Measurements from ENCODE around the gene RBM26. TPM values are rescaled to one million over a fixed set of nuclear protein-coding genes. Genes with fewer than 3 reads are reported as not detected.

Gene RBM26
- total RNA-seq, 1 experiment from 2014 or later = 60.4 TPM

DNA sequence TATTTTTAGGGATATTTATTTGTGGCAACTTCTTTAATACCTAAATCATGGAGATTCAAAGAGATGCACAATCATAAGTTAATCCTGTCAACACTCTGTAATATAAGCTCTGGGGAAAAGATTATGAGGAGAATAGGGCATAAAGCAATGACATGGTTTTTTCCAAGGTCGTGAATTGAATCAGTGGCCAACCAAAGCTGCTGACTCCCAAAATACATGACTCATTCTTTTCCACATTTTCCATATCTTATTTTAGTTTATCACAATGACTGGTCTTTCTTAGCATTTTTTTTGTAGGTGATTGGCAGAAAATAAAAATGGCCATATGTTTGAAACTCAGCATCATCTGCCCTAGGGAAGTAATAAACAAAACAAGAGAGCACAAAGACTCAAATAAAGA is 28.5 kb upstream of the RBM26 start:
- TF ChIP-seq, protein P1, sequence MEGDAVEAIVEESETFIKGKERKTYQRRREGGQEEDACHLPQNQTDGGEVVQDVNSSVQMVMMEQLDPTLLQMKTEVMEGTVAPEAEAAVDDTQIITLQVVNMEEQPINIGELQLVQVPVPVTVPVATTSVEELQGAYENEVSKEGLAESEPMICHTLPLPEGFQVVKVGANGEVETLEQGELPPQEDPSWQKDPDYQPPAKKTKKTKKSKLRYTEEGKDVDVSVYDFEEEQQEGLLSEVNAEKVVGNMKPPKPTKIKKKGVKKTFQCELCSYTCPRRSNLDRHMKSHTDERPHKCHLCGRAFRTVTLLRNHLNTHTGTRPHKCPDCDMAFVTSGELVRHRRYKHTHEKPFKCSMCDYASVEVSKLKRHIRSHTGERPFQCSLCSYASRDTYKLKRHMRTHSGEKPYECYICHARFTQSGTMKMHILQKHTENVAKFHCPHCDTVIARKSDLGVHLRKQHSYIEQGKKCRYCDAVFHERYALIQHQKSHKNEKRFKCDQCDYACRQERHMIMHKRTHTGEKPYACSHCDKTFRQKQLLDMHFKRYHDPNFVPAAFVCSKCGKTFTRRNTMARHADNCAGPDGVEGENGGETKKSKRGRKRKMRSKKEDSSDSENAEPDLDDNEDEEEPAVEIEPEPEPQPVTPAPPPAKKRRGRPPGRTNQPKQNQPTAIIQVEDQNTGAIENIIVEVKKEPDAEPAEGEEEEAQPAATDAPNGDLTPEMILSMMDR (IDR thresholded peaks at IDR 0.05; ENCODE audit: insufficient read depth in 1 of 2, low read depth in 1 of 2, low read length in 1 of 2, severe bottlenecking in 1 of 2, unreplicated experiment in 1 of 2) = no peak
- Histone ChIP-seq H3K9me3 (peaks cover 7% of the 10 kb centered on the region; the same call in 1 of the 2 replicates), H3K4me1 (peaks cover 17% of the 10 kb centered on the region), H3K27me3 (replicated peaks; ENCODE audit: control insufficient read depth, insufficient read depth, low read length) (no peaks in the 10 kb centered on the region), H3K36me3 (ENCODE audit: control insufficient read depth, insufficient read depth, low read length) (no peaks in the 10 kb centered on the region), H3K4me3 (ENCODE audit: low read depth, low read length) (no peak overlapping the region)
- ChIA-PET CTCF (interaction anchor here (1.4 kb wide), 1 partner anchor 10 kb away, joined by 4 read pairs; no protein-coding TSS in a partner anchor), POLR2A (no interaction called here)
- no peak for DNase-seq
- Mint-ChIP-seq H3K9me3 (ENCODE audit: unreplicated experiment) (no peaks in the 10 kb centered on the region), H3K27ac (ENCODE audit: unreplicated experiment) (no peak overlapping the region), H3K36me3 (ENCODE audit: insufficient read depth, unreplicated experiment) (no peaks in the 10 kb centered on the region), H3K4me1 (ENCODE audit: low read depth, unreplicated experiment) (peaks cover 14% of the 10 kb centered on the region), H3K27me3 (ENCODE audit: insufficient read depth, unreplicated experiment) (no peaks in the 10 kb centered on the region), H3K4me3 (ENCODE audit: unreplicated experiment) (no peak overlapping the region)
- BruUV-seq (replicated peaks) = no TSS peak
- intact Hi-C loops (cut with micrococcal nuclease; ENCODE audit: unreplicated experiment) = no loop called here

DNA sequence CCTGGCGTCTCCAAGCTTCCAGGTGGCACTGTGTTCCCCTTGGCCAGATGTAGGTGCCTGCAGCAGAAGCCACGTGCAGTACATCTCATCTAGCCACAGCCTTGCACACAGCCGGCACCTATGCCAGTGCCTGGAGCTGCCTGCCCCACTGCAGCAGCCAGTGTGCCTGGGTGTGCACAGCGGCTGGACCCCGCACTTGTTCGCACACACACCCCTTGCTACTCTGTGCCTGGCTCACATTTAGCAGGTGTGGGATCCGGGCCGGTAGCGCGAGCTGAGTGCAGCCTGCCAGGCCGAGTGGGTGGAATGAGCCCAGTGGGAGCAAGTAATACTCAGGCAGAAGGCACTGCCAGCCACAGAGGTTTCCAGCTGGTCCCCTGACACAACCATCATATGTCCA is 26.9 kb upstream of the RBM26 start:
- peaks cover 17% of the 10 kb centered on the region for H3K4me1 ChIP-seq
- H3K36me3 ChIP-seq (ENCODE audit: control insufficient read depth, insufficient read depth, low read length) = no peaks in the 10 kb centered on the region
- DNase-seq = no peak
- Mint-ChIP-seq H3K27me3 (ENCODE audit: insufficient read depth, unreplicated experiment) (no peaks in the 10 kb centered on the region), H3K9me3 (ENCODE audit: unreplicated experiment) (no peaks in the 10 kb centered on the region), H3K36me3 (ENCODE audit: insufficient read depth, unreplicated experiment) (no peaks in the 10 kb centered on the region), H3K4me1 (ENCODE audit: low read depth, unreplicated experiment) (peaks cover 14% of the 10 kb centered on the region), H3K27ac (ENCODE audit: unreplicated experiment) (no peak overlapping the region), H3K4me3 (ENCODE audit: unreplicated experiment) (no peak overlapping the region)
- intact Hi-C loops (cut with micrococcal nuclease; ENCODE audit: unreplicated experiment) = no loop called here
- no TSS peak for BruUV-seq (replicated peaks)
- peaks cover 7% of the 10 kb centered on the region; the same call in 1 of the 2 replicates for H3K9me3 ChIP-seq
- TF ChIP-seq, protein P1 (IDR thresholded peaks at IDR 0.05; ENCODE audit: insufficient read depth in 1 of 2, low read depth in 1 of 2, low read length in 1 of 2, severe bottlenecking in 1 of 2, unreplicated experiment in 1 of 2) = no peak
- H3K27me3 ChIP-seq (replicated peaks; ENCODE audit: control insufficient read depth, insufficient read depth, low read length) = no peaks in the 10 kb centered on the region
- ChIA-PET CTCF (interaction anchor here (1.3 to 1.4 kb wide), 2 partner anchors 9 to 109 kb away, joined by 3 to 4 read pairs; no protein-coding TSS in a partner anchor), POLR2A (interaction anchor here (1.0 kb wide), 1 partner anchor 48 kb away, joined by 5 read pairs; the partner anchor contains the start of gene NDFIP2)
- no peak overlapping the region for H3K4me3 ChIP-seq (ENCODE audit: low read depth, low read length)

DNA sequence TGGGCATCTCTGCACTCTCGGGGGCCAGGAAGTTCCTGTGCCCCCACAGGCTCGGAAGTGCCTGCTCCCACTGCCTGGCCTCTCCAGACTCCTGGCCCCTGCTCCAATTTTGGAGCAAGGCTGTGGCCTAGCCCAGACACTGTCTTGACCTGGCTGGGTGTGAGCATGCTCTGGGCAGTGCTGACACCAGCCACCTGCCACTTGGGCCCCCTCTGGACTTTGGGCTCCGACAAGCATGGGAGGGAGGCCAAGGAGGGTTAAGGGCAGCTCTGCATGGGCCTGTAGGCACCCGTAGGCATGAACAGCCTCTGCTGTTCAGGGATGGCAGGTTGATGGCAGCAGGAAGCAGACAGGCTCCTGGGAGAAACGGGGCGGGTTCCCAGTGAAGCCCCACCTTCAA is 26.0 kb upstream of the RBM26 start:
- no peak overlapping the region for H3K27ac Mint-ChIP-seq (ENCODE audit: unreplicated experiment)
- ChIA-PET POLR2A (no interaction called here), CTCF (interaction anchor here (1.3 kb wide), 1 partner anchor 110 kb away, joined by 3 read pairs; no protein-coding TSS in a partner anchor)

More for the DNA sequence above, 26.0 kb upstream of the RBM26 start:
- H3K9me3 ChIP-seq = peaks cover 3% of the 10 kb centered on the region; the same call in 1 of the 2 replicates
- H3K4me3 ChIP-seq (ENCODE audit: low read depth, low read length) = no peak overlapping the region
- Mint-ChIP-seq H3K4me1 (ENCODE audit: low read depth, unreplicated experiment) (peaks cover 14% of the 10 kb centered on the region), H3K36me3 (ENCODE audit: insufficient read depth, unreplicated experiment) (no peaks in the 10 kb centered on the region), H3K4me3 (ENCODE audit: unreplicated experiment) (no peak overlapping the region), H3K9me3 (ENCODE audit: unreplicated experiment) (no peaks in the 10 kb centered on the region), H3K27me3 (ENCODE audit: insufficient read depth, unreplicated experiment) (no peaks in the 10 kb centered on the region)
- H3K36me3 ChIP-seq (ENCODE audit: control insufficient read depth, insufficient read depth, low read length) = no peaks in the 10 kb centered on the region
- H3K27me3 ChIP-seq (replicated peaks; ENCODE audit: control insufficient read depth, insufficient read depth, low read length) = no peaks in the 10 kb centered on the region
- no TSS peak for BruUV-seq (replicated peaks)
- intact Hi-C loops (cut with micrococcal nuclease; ENCODE audit: unreplicated experiment) = no loop called here
- H3K4me1 ChIP-seq = peaks cover 17% of the 10 kb centered on the region
- DNase-seq = no peak
- TF ChIP-seq, protein P1 (IDR thresholded peaks at IDR 0.05; ENCODE audit: insufficient read depth in 1 of 2, low read depth in 1 of 2, low read length in 1 of 2, severe bottlenecking in 1 of 2, unreplicated experiment in 1 of 2) = no peak

Measured in Caco-2 (cell line).